Measurements from ENCODE around the gene TMED8.
"Not testable (repeated sequence)": the region's sequence is repeated elsewhere in the genome, so short reads cannot be mapped to it uniquely, and the experiment has no call there.

DNA sequence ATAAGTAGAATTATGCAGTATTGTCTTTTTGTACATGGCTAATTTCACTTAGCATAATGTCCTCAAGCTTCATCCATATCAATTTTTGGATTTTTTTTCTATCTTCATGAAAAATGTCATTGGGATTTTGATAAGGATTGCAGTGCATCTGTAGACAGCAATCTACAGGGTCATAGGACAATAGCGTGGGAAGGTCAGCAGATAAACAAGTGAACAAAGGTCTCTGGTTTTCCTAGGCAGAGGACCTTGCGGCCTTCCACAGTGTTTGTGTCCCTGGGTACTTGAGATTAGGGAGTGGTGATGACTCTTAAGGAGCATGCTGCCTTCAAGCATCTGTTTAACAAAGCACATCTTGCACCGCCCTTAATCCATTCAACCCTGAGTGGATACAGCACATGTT lies 39.2 kb upstream of the TMED8 start:
- TF ChIP-seq, protein P1, sequence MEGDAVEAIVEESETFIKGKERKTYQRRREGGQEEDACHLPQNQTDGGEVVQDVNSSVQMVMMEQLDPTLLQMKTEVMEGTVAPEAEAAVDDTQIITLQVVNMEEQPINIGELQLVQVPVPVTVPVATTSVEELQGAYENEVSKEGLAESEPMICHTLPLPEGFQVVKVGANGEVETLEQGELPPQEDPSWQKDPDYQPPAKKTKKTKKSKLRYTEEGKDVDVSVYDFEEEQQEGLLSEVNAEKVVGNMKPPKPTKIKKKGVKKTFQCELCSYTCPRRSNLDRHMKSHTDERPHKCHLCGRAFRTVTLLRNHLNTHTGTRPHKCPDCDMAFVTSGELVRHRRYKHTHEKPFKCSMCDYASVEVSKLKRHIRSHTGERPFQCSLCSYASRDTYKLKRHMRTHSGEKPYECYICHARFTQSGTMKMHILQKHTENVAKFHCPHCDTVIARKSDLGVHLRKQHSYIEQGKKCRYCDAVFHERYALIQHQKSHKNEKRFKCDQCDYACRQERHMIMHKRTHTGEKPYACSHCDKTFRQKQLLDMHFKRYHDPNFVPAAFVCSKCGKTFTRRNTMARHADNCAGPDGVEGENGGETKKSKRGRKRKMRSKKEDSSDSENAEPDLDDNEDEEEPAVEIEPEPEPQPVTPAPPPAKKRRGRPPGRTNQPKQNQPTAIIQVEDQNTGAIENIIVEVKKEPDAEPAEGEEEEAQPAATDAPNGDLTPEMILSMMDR (IDR thresholded peaks at IDR 0.05), result not testable (repeated sequence)
- TF ChIP-seq EZH2, EZH2phosphoT487 (IDR thresholded peaks at IDR 0.05): not testable (repeated sequence)
